Activated CD4-positive, alpha-beta T cell treated with anti-CD3 and anti-CD28 coated beads, Interleukin-2, amount 10 ng/mL, durations not matched to agents 24 days and 14 days (primary cell): ENCODE measurements around the gene CR1. TPM values are rescaled to one million over a fixed set of nuclear protein-coding genes. Genes with fewer than 3 reads are reported as not detected.

Experiments
- DNase-seq: peaks from one replicate; pipeline ENCODE4 v3.0.0; 2022
- H3K27ac Mint-ChIP-seq: one replicate; pipeline ENCODE4 v1.8.0; 2022; ENCODE audit warnings: mild to moderate bottlenecking, mixed read lengths
- H3K27me3 Mint-ChIP-seq: one replicate; pipeline ENCODE4 v1.8.0; 2022; ENCODE audit warnings: mixed read lengths
- H3K36me3 Mint-ChIP-seq: one replicate; pipeline ENCODE4 v1.8.0; 2022; ENCODE audit warnings: low read depth, mild to moderate bottlenecking, mixed read lengths
- H3K4me1 Mint-ChIP-seq: one replicate; pipeline ENCODE4 v1.8.0; 2021; ENCODE audit warnings: mixed read lengths
- H3K4me3 Mint-ChIP-seq: one replicate; pipeline ENCODE4 v1.8.0; 2022; ENCODE audit warnings: mild to moderate bottlenecking, moderate library complexity, mixed read lengths
- H3K9me3 Mint-ChIP-seq: one replicate; pipeline ENCODE4 v1.8.0; 2021; ENCODE audit warnings: mixed read lengths
- intact Hi-C: fragments of 100-400 bp; cut with micrococcal nuclease; formaldehyde crosslinking; loops from one replicate; pipeline ENCODE4 v1.15.1; 2023
- total RNA-seq: library from RNA; stranded (reverse); gene quantifications from 2 replicates; pipeline ENCODE4 v1.2.3, GENCODE V29; 2022

The CR1 gene
- not detected in 2 replicates for total RNA-seq

GRCh38 chr1:207495801-207496792, at the start of gene CR1:
TSS of gene CR1 (plus strand) at chr1:207496157. CDS start at chr1:207496268, 111 bp downstream.
- H3K27me3 Mint-ChIP-seq, result peaks cover 29% of the 10 kb centered on the region
- peaks cover 13% of the 10 kb centered on the region for H3K4me1 Mint-ChIP-seq
- H3K4me3 Mint-ChIP-seq, result peak within 1 kb of the TSS; percentile 77
- intact Hi-C loops, result loop anchor here (5.0 kb wide), 3 partner anchors 39 to 509 kb away; no protein-coding TSS in a partner anchor
- H3K9me3 Mint-ChIP-seq, result no peaks in the 10 kb centered on the region
- H3K36me3 Mint-ChIP-seq, result no peaks in the 10 kb centered on the region
- peak; percentile 77 for DNase-seq
- no peak within 1 kb of the TSS for H3K27ac Mint-ChIP-seq

GRCh38 chr1:207453710-207454045, 42.3 kb upstream of the CR1 start:
- Mint-ChIP-seq H3K9me3 (no peaks in the 10 kb centered on the region), H3K27ac (no peak overlapping the region), H3K4me1 (peaks cover 7% of the 10 kb centered on the region), H3K36me3 (no peaks in the 10 kb centered on the region), H3K27me3 (peaks cover 51% of the 10 kb centered on the region), H3K4me3 (peak overlapping the region; percentile 56)
- intact Hi-C loops, result loop anchor here (5.0 kb wide), 1 partner anchor 41 kb away; no protein-coding TSS in a partner anchor
- no peak for DNase-seq

GRCh38 chr1:207454046-207454964, 41.7 kb upstream of the CR1 start, which contains the start of gene CR2:
TSS of gene CR2 (plus strand) at chr1:207454328. CDS start at chr1:207454419, 91 bp downstream.
- no peaks in the 10 kb centered on the region for H3K9me3 Mint-ChIP-seq
- H3K27ac Mint-ChIP-seq, result no peak within 1 kb of the TSS
- peaks cover 7% of the 10 kb centered on the region for H3K4me1 Mint-ChIP-seq
- H3K4me3 Mint-ChIP-seq, result peak within 1 kb of the TSS; percentile 56
- DNase-seq, result peak; percentile 69
- intact Hi-C loops, result loop anchor here (5.0 kb wide), 1 partner anchor 42 kb away; no protein-coding TSS in a partner anchor
- H3K27me3 Mint-ChIP-seq, result peaks cover 49% of the 10 kb centered on the region
- no peaks in the 10 kb centered on the region for H3K36me3 Mint-ChIP-seq

- intact Hi-C loops, result loop anchor here (5.0 kb wide), 1 partner anchor 42 kb away; the partner anchor contains the start of gene CR1
- Mint-ChIP-seq H3K9me3 (no peaks in the 10 kb centered on the region), H3K27me3 (peaks cover 39% of the 10 kb centered on the region), H3K4me3 (peak overlapping the region; percentile 40), H3K4me1 (peaks cover 10% of the 10 kb centered on the region), H3K27ac (no peak overlapping the region), H3K36me3 (no peaks in the 10 kb centered on the region)
- DNase-seq, result no peak
These were observed 40.7 kb upstream of the CR1 start for GRCh38 chr1:207455183-207455754.

- Mint-ChIP-seq H3K27me3 (peaks cover 16% of the 10 kb centered on the region), H3K4me3 (no peak overlapping the region), H3K4me1 (peaks cover 12% of the 10 kb centered on the region), H3K9me3 (no peaks in the 10 kb centered on the region), H3K36me3 (no peaks in the 10 kb centered on the region), H3K27ac (no peak overlapping the region)
- intact Hi-C loops, result loop anchor here (5.0 kb wide), 1 partner anchor 39 kb away; the partner anchor contains the start of gene CR1
- DNase-seq, result peak; percentile 53
These were observed 37.5 kb upstream of the CR1 start for GRCh38 chr1:207458414-207458813.

GRCh38 chr1:207459008-207459407, 36.9 kb upstream of the CR1 start:
- Mint-ChIP-seq H3K9me3 (no peaks in the 10 kb centered on the region), H3K4me3 (no peak overlapping the region), H3K36me3 (no peaks in the 10 kb centered on the region)

GRCh38 chr1:207461649-207462048, 34.3 kb upstream of the CR1 start:
- Mint-ChIP-seq H3K4me1 (peaks cover 6% of the 10 kb centered on the region), H3K27ac (no peak overlapping the region), H3K36me3 (no peaks in the 10 kb centered on the region), H3K9me3 (no peaks in the 10 kb centered on the region), H3K4me3 (no peak overlapping the region), H3K27me3 (peaks cover 9% of the 10 kb centered on the region)
- no peak for DNase-seq
- intact Hi-C loops, result no loop called here

More at GRCh38 chr1:207459008-207459407, 36.9 kb upstream of the CR1 start:
- H3K27me3 Mint-ChIP-seq, result peaks cover 12% of the 10 kb centered on the region
- intact Hi-C loops, result loop anchor here (5.0 kb wide), 1 partner anchor 38 kb away; the partner anchor contains the start of gene CR1
- peaks cover 9% of the 10 kb centered on the region for H3K4me1 Mint-ChIP-seq
- peak; percentile 75 for DNase-seq
- no peak overlapping the region for H3K27ac Mint-ChIP-seq

GRCh38 chr1:207462535-207462934, 33.4 kb upstream of the CR1 start:
- Mint-ChIP-seq H3K4me3 (no peak overlapping the region), H3K36me3 (no peaks in the 10 kb centered on the region), H3K4me1 (peaks cover 6% of the 10 kb centered on the region), H3K27ac (no peak overlapping the region), H3K9me3 (no peaks in the 10 kb centered on the region), H3K27me3 (peaks cover 14% of the 10 kb centered on the region)
- intact Hi-C loops, result no loop called here
- DNase-seq, result no peak

- no peak overlapping the region for H3K4me3 Mint-ChIP-seq
- no peaks in the 10 kb centered on the region for H3K36me3 Mint-ChIP-seq
- DNase-seq, result no peak
- no peaks in the 10 kb centered on the region for H3K9me3 Mint-ChIP-seq
- peaks cover 6% of the 10 kb centered on the region for H3K4me1 Mint-ChIP-seq
- H3K27ac Mint-ChIP-seq, result no peak overlapping the region
- intact Hi-C loops, result no loop called here
- H3K27me3 Mint-ChIP-seq, result peaks cover 14% of the 10 kb centered on the region
These were observed 32.9 kb upstream of the CR1 start for GRCh38 chr1:207463021-207463420.

- no peak overlapping the region for H3K27ac Mint-ChIP-seq
- H3K9me3 Mint-ChIP-seq, result no peaks in the 10 kb centered on the region
- DNase-seq, result no peak
- H3K4me3 Mint-ChIP-seq, result no peak overlapping the region
- intact Hi-C loops, result no loop called here
- peaks cover 6% of the 10 kb centered on the region for H3K4me1 Mint-ChIP-seq
- H3K36me3 Mint-ChIP-seq, result no peaks in the 10 kb centered on the region
- H3K27me3 Mint-ChIP-seq, result peaks cover 17% of the 10 kb centered on the region
These were observed 32.4 kb upstream of the CR1 start for GRCh38 chr1:207463571-207463970.

- H3K4me3 Mint-ChIP-seq, result no peak overlapping the region
These were observed 25.0 kb upstream of the CR1 start for GRCh38 chr1:207470927-207471326.

GRCh38 chr1:207474210-207474609, 21.7 kb upstream of the CR1 start:
- H3K36me3 Mint-ChIP-seq, result no peaks in the 10 kb centered on the region
- intact Hi-C loops, result no loop called here
- H3K4me1 Mint-ChIP-seq, result peaks cover 2% of the 10 kb centered on the region
- H3K4me3 Mint-ChIP-seq, result no peak overlapping the region
- peaks cover 6% of the 10 kb centered on the region for H3K27me3 Mint-ChIP-seq
- DNase-seq, result no peak
- no peaks in the 10 kb centered on the region for H3K9me3 Mint-ChIP-seq
- no peak overlapping the region for H3K27ac Mint-ChIP-seq

More at GRCh38 chr1:207470927-207471326, 25.0 kb upstream of the CR1 start:
- Mint-ChIP-seq H3K4me1 (peaks cover 2% of the 10 kb centered on the region), H3K9me3 (no peaks in the 10 kb centered on the region), H3K36me3 (no peaks in the 10 kb centered on the region), H3K27me3 (peaks cover 13% of the 10 kb centered on the region), H3K27ac (no peak overlapping the region)
- intact Hi-C loops, result no loop called here
- peak; percentile 58 for DNase-seq

- intact Hi-C loops, result no loop called here
- Mint-ChIP-seq H3K4me3 (no peak overlapping the region), H3K36me3 (no peaks in the 10 kb centered on the region), H3K4me1 (no peaks in the 10 kb centered on the region), H3K9me3 (no peaks in the 10 kb centered on the region), H3K27ac (no peak overlapping the region), H3K27me3 (peaks cover 22% of the 10 kb centered on the region)
- DNase-seq, result no peak
These were observed 9.8 kb upstream of the CR1 start for GRCh38 chr1:207486198-207486597.
